Stomach (tissue), 9 donors: ENCODE measurements around the gene UMAD1. TPM values are rescaled to one million over a fixed set of nuclear protein-coding genes. Genes with fewer than 3 reads are reported as not detected.

Experiments
- DNase-seq, 2 donors: peaks; one replicate each; pipeline versions ENCODE4 v3.0.0 to v3.0.0-alpha.2; 2013 to 2019
- H3K27ac ChIP-seq, 5 donors: fragments of 200-600 bp in 4 of 5; sonication (generic) in 4 of 5; one replicate each; pipeline ENCODE4 v1.5.1; 2013 to 2019; ENCODE audit warnings: mild to moderate bottlenecking in 1 of 5, moderate library complexity in 1 of 5
- H3K27me3 ChIP-seq, 3 donors: fragments of 200-600 bp; sonication (generic); one replicate each; pipeline ENCODE4 v1.5.1; 2017 to 2019; ENCODE audit warnings: mixed run types in 1 of 3
- H3K36me3 ChIP-seq, 4 donors: fragments of 200-600 bp; sonication (generic); 1 replicate in 3 of 4; 2 replicates in 1 of 4; pipeline ENCODE4 v1.5.1; 2016 to 2019
- H3K4me1 ChIP-seq, 4 donors: fragments of 200-600 bp; sonication (generic); one replicate each; pipeline ENCODE4 v1.5.1; 2016 to 2019
- H3K4me3 ChIP-seq, 4 donors: fragments of 200-600 bp; sonication (generic) in 3 of 4; one replicate each; pipeline ENCODE4 v1.5.1; 2016 to 2019; ENCODE audit warnings: mild to moderate bottlenecking in 1 of 4
- H3K9me3 ChIP-seq, 4 donors: fragments of 200-600 bp; sonication (generic); one replicate each; pipeline ENCODE4 v1.5.1; 2016 to 2019
- EP300 ChIP-seq: sonication (generic); formaldehyde crosslinking; IDR thresholded peaks from one replicate; pipeline ENCODE4 v1.6.1; 2017; ENCODE audit warnings: antibody characterized with exemption
- POLR2A ChIP-seq, 4 donors: fragments of 450-650 bp; IDR thresholded peaks; one replicate each; pipeline ENCODE4 v1.6.1; 2016; ENCODE audit warnings: antibody characterized with exemption in 4 of 4, control low read depth in 2 of 4, mild to moderate bottlenecking in 1 of 4, moderate library complexity in 1 of 4
- POLR2AphosphoS5 ChIP-seq, 3 donors: sonication (generic); formaldehyde crosslinking; IDR thresholded peaks; one replicate each; pipeline ENCODE4 v1.6.1; 2016; ENCODE audit warnings: antibody characterized with exemption in 3 of 3
- WGBS, 5 donors: extraction: QIAGEN DNeasy Blood & Tissue Kit in 3 of 5; methylation state at CpG; one replicate each; pipeline versions ENCODE4 v1.1.5 to v1.1.7; 2013 to 2018; 5-methylcytosine and 5-hydroxymethylcytosine counted together
- intact Hi-C: fragments of 100-400 bp; cut with DNase I; formaldehyde crosslinking; loops from one replicate; pipeline ENCODE4 v1.15.1; 2023; ENCODE audit warnings: low total_unique reads
- polyA plus RNA-seq, 3 donors: library from polyadenylated mRNA; stranded (reverse); fragments of 200-250 nt; gene quantifications; one replicate each; pipeline ENCODE4 v1.2.3, GENCODE V29; 2013
- total RNA-seq, 5 donors: library from RNA; depleted of rRNA; stranded (reverse); fragments of >200 nt; gene quantifications; one replicate each; pipeline versions ENCODE4 v1.1.0 to v1.2.3, GENCODE V29; 2014 to 2016
- TF ChIP-seq, protein P1 (sequence below), 7 experiments: fragments of 450-650 bp in 4 of 7; fragments of 200-600 bp in 3 of 7; sonication (generic) in 3 of 7; IDR thresholded peaks; one replicate each; pipeline ENCODE4 v1.5.1; 2016 to 2019; ENCODE audit warnings: antibody characterized with exemption in 7 of 7, control low read depth in 2 of 7, mild to moderate bottlenecking in 1 of 7
- donor health status: healthy with polysubstance abuse.
- donor health status: Bipolar disorder and iron deficiency.
- donor health status: healthy.

Gene UMAD1
- total and polyA plus RNA-seq, 8 donors: 7.8 to 175 (median 30.1) TPM

DNA sequence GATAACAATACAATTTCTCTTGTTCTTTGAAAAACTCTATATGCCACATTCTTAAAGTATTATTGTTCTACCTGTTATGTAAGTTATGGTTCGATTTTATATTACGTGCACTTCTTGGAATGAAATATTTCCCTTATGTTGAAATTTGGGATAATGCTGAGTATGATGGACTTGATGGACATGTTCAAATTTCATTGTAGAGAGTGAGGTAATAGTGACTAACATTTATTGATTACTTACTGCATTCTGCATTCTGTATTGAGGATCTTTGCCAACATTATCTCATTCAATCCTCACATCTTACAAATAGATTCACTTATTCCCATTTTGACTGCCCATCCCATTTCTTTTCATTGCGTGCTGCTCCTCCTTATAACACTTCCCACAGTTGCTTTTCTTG is 208.3 kb downstream of the UMAD1 start:
- Histone ChIP-seq H3K4me1 (no peaks in the 10 kb centered on the region), H3K36me3 (no peaks in the 10 kb centered on the region), H3K27me3 (no peaks in the 10 kb centered on the region), H3K9me3 (no peaks in the 10 kb centered on the region), H3K4me3 (no peak overlapping the region), H3K27ac (no peak overlapping the region)
- WGBS, 5 donors: 67 to 97% (median 80%) methylated on average over 3 of the region's 3 CpGs
- no peak for DNase-seq
- no peak for TF ChIP-seq EP300
- no peak for TF ChIP-seq POLR2AphosphoS5 (IDR thresholded peaks at IDR 0.05)
- TF ChIP-seq POLR2A (IDR thresholded peaks at IDR 0.05): no peak
- TF ChIP-seq, protein P1, sequence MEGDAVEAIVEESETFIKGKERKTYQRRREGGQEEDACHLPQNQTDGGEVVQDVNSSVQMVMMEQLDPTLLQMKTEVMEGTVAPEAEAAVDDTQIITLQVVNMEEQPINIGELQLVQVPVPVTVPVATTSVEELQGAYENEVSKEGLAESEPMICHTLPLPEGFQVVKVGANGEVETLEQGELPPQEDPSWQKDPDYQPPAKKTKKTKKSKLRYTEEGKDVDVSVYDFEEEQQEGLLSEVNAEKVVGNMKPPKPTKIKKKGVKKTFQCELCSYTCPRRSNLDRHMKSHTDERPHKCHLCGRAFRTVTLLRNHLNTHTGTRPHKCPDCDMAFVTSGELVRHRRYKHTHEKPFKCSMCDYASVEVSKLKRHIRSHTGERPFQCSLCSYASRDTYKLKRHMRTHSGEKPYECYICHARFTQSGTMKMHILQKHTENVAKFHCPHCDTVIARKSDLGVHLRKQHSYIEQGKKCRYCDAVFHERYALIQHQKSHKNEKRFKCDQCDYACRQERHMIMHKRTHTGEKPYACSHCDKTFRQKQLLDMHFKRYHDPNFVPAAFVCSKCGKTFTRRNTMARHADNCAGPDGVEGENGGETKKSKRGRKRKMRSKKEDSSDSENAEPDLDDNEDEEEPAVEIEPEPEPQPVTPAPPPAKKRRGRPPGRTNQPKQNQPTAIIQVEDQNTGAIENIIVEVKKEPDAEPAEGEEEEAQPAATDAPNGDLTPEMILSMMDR (IDR thresholded peaks at IDR 0.05): no peak
- intact Hi-C loops: no loop called here

DNA sequence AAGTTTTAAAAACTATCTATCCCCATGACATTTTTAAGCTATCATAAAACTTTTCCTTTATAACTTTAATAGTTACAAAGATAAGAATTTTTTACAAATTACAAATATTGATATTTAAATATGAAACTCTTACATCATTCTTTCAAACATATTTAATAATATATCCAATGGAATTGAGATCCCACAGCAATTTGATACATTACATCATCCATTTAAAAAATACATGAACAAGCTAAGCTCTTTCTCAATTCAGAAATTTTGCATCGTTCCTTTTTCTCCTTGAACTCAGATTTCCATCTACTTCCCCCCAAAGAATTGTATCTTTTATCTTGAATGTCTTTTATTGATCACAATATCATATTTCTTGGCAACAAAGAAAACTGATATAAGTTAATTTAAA is 209.6 kb downstream of the UMAD1 start:
- no peak for DNase-seq
- Histone ChIP-seq H3K36me3 (peaks cover 0 to 5% (median 2%) of the 10 kb centered on the region in 4 donors), H3K4me3 (no peak overlapping the region), H3K27ac (no peak overlapping the region), H3K9me3 (peaks cover 0 to 10% (median 8%) of the 10 kb centered on the region in 4 donors), H3K4me1 (no peaks in the 10 kb centered on the region), H3K27me3 (no peaks in the 10 kb centered on the region)
- no peak for TF ChIP-seq EP300
- TF ChIP-seq POLR2A (IDR thresholded peaks at IDR 0.05): no peak
- TF ChIP-seq POLR2AphosphoS5 (IDR thresholded peaks at IDR 0.05): no peak
- TF ChIP-seq, protein P1 (IDR thresholded peaks at IDR 0.05): no peak
- WGBS, 5 donors: 91 to 100% (median 92%) methylated on average over 1 of the region's 1 CpG
- intact Hi-C loops: no loop called here

DNA sequence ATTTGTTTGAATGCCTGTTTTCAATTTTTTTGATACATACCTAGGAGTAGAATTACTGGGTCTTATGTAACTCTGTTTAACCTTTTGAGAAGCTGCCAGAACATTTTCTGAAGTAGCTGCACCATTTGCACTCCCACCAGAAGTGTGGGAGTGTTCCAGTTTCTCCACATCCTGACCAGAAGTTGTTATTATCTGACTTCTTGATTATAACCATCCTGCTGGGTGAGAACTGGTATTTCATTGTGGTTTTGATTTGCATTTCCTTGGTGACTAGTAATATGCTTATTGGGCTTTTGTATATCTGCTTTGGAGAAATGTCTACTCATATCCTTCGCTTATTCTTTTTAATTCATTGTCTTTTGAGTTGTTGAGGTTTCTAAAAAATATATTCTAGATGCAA is 210.8 kb downstream of the UMAD1 start:
- DNase-seq: no peak
- H3K4me3 ChIP-seq: no peak overlapping the region
- H3K27me3 ChIP-seq: no peaks in the 10 kb centered on the region
- H3K27ac ChIP-seq: no peak overlapping the region
- peaks cover 0 to 8% (median 3%) of the 10 kb centered on the region in 4 donors for H3K36me3 ChIP-seq
- 89 to 100% (median 92%) methylated on average over 1 of the region's 1 CpG for WGBS, 5 donors
- H3K4me1 ChIP-seq: no peaks in the 10 kb centered on the region
- peaks cover 0 to 18% (median 14%) of the 10 kb centered on the region in 4 donors for H3K9me3 ChIP-seq
- intact Hi-C loops: no loop called here
- TF ChIP-seq, protein P1 (IDR thresholded peaks at IDR 0.05): no peak
- TF ChIP-seq EP300 (no peak), POLR2AphosphoS5 (IDR thresholded peaks at IDR 0.05) (no peak), POLR2A (IDR thresholded peaks at IDR 0.05) (no peak)

DNA sequence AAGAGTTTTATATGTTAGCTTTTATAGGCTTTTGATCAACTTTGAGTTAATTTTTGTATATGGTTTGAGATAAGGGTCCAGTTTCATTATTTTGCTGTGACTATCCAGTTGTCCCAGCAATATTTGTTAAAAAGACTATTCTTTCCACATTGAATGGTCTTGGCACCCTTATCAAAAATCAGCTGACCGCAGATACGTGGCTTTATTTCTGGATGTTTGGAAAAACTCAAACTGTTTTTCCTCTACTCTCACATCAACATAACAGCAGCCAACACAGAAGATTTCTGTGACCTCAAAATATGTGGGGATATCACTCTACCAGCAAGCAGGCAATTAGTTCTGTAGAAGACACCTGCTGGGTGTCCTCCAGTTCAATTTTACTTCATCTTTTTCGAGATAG is 211.4 kb downstream of the UMAD1 start:
- Histone ChIP-seq H3K4me3 (no peak overlapping the region), H3K36me3 (peaks cover 0 to 8% (median 3%) of the 10 kb centered on the region in 4 donors), H3K4me1 (no peaks in the 10 kb centered on the region), H3K9me3 (peaks cover 0 to 18% (median 14%) of the 10 kb centered on the region in 4 donors), H3K27me3 (no peaks in the 10 kb centered on the region), H3K27ac (no peak overlapping the region)
- 80 to 90% (median 87%) methylated on average over 3 of the region's 3 CpGs for WGBS, 5 donors
- TF ChIP-seq EP300: no peak
- no peak for TF ChIP-seq POLR2AphosphoS5 (IDR thresholded peaks at IDR 0.05)
- TF ChIP-seq, protein P1 (IDR thresholded peaks at IDR 0.05): no peak
- TF ChIP-seq POLR2A (IDR thresholded peaks at IDR 0.05): no peak
- intact Hi-C loops: no loop called here
- no peak for DNase-seq
